Spleen (tissue), 7 donors: ENCODE measurements around the gene C10orf71.

Experiments
- CTCF ChIP-seq, 11 experiments: fragments of 200-600 bp in 7 of 11; fragments of 450-650 bp in 4 of 11; sonication (generic) in 4 of 11; IDR thresholded peaks in 8 of 11; conservative IDR thresholded peaks in 3 of 11; 1 replicate in 7 of 11; 2 replicates in 4 of 11; pipeline versions ENCODE4 v1.4.0 to v1.8.0; 2016 to 2021; ENCODE audit warnings: antibody characterized with exemption in 11 of 11, inconsistent platforms in 4 of 11, mild to moderate bottlenecking in 1 of 11
- POLR2A ChIP-seq, 3 donors: fragments of 450-650 bp; IDR thresholded peaks; one replicate each; pipeline ENCODE4 v1.5.1; 2017; ENCODE audit warnings: antibody characterized with exemption in 3 of 3, mild to moderate bottlenecking in 1 of 3
- donor health status: DM: no; HTN: no; CAD: no; lungs with moderate emphysema.
- donor health status: DM: no; HTN: no; CAD: no.
- donor health status: DM: no; HTN: no; CAD: no.

- no peak for TF ChIP-seq CTCF (IDR thresholded peaks at IDR 0.05 in 8 of 11, conservative IDR thresholded peaks at IDR 0.05 in 3 of 11)
- no peak for TF ChIP-seq POLR2A (IDR thresholded peaks at IDR 0.05)
Observed at GRCh38 chr10:49296382-49296781, 2.6 kb upstream of the C10orf71 start.
